Measurements from ENCODE around the gene COL9A1.

DNA sequence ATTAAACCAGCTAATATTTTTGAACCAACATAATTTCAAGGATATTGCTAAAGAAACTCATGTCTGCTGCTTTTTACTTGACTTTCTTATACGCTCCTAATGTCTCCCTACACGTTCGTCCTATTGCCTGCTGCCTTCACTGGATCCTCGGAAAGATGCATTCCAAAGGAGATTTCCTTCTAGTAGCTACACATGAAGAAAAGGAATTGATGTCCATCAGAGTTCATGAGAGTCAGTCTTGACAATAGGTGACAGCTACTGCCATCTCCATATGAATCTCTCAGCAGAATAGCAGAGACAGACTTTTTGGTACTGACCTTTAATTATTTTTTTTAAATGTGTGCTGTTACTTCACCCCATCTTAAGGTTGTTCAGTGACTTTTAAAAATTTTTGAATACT is 24.2 kb upstream of the COL9A1 start:
- TF ChIP-seq TAF1 (IDR thresholded peaks at IDR 0.05; ENCODE audit: borderline replicate concordance, low read depth, low read length) (no peak), POLR2A (IDR thresholded peaks at IDR 0.05; ENCODE audit: low read depth, low read length) (no peak), POLR2AphosphoS5 (IDR thresholded peaks at IDR 0.05; ENCODE audit: low read depth, low read length) (no peak)
